ENCODE data around the gene ADAMTSL5. TPM values are rescaled to one million over a fixed set of nuclear protein-coding genes. Genes with fewer than 3 reads are reported as not detected.
A peak's percentile ranks its signal among the peaks of the same experiment; 100 is the strongest.

Gene ADAMTSL5
- total RNA-seq, 2 donors from 2014 or later = 2.0 to 6.0 TPM

GRCh38 chr19:1492474-1493006 is 20.3 kb downstream of the ADAMTSL5 start:
- no peak overlapping the region for H3K27ac Mint-ChIP-seq
- no peaks in the 10 kb centered on the region for H3K9me3 Mint-ChIP-seq
- no peak for DNase-seq (ENCODE audit: low spot score in 2 of 2)
- H3K36me3 Mint-ChIP-seq = no peaks in the 10 kb centered on the region
- ATAC-seq = no peak

GRCh38 chr19:1491849-1492170 is 21.0 kb downstream of the ADAMTSL5 start:
- no peak for DNase-seq (ENCODE audit: low spot score in 2 of 2)
- H3K36me3 Mint-ChIP-seq = no peaks in the 10 kb centered on the region
- H3K27ac Mint-ChIP-seq = no peak overlapping the region

GRCh38 chr19:1491114-1491848 is 21.5 kb downstream of the ADAMTSL5 start, which contains the start of gene REEP6:
TSS of gene REEP6 (plus strand) at chr19:1491181. CDS start at chr19:1491270, 89 bp downstream.
- Mint-ChIP-seq H3K36me3 (no peaks in the 10 kb centered on the region), H3K27ac (peak within 1 kb of the TSS; percentile 79 to 88), H3K9me3 (no peaks in the 10 kb centered on the region)
- ATAC-seq = no peak
- DNase-seq (ENCODE audit: low spot score in 2 of 2) = no peak

More at GRCh38 chr19:1491849-1492170, 21.0 kb downstream of the ADAMTSL5 start:
- no peaks in the 10 kb centered on the region for H3K9me3 Mint-ChIP-seq
- ATAC-seq = no peak

- DNase-seq (ENCODE audit: low spot score in 2 of 2) = peak; percentile 97
- no peaks in the 10 kb centered on the region for H3K36me3 Mint-ChIP-seq
- no peaks in the 10 kb centered on the region for H3K9me3 Mint-ChIP-seq
- H3K27ac Mint-ChIP-seq = peak within 1 kb of the TSS; percentile 79 to 88
- ATAC-seq = peak; percentile 89 to 94
Observed at GRCh38 chr19:1490311-1491113, 22.3 kb downstream of the ADAMTSL5 start, which contains the start of gene PCSK4. TSS of gene PCSK4 (minus strand) at chr19:1490350. CDS start at chr19:1490346, 4 bp downstream.

GRCh38 chr19:1489463-1490310 is 23.1 kb downstream of the ADAMTSL5 start:
- DNase-seq (ENCODE audit: low spot score in 2 of 2) (no peak), ATAC-seq (no peak)
- no peak overlapping the region for H3K27ac Mint-ChIP-seq
- no peaks in the 10 kb centered on the region for H3K9me3 Mint-ChIP-seq
- H3K36me3 Mint-ChIP-seq = no peaks in the 10 kb centered on the region

- H3K27ac Mint-ChIP-seq = no peak overlapping the region
- DNase-seq (ENCODE audit: low spot score in 2 of 2) (no peak), ATAC-seq (no peak)
- H3K9me3 Mint-ChIP-seq = no peaks in the 10 kb centered on the region
- H3K36me3 Mint-ChIP-seq = no peaks in the 10 kb centered on the region
Observed at GRCh38 chr19:1488282-1488601, 24.6 kb downstream of the ADAMTSL5 start.

- H3K27ac Mint-ChIP-seq = no peak overlapping the region
- H3K36me3 Mint-ChIP-seq = no peaks in the 10 kb centered on the region
- H3K9me3 Mint-ChIP-seq = no peaks in the 10 kb centered on the region
- DNase-seq (ENCODE audit: low spot score in 2 of 2) (no peak), ATAC-seq (no peak)
Observed at GRCh38 chr19:1487576-1488281, 25.1 kb downstream of the ADAMTSL5 start.

GRCh38 chr19:1486720-1487575 is 25.9 kb downstream of the ADAMTSL5 start:
- ATAC-seq = no peak
- no peaks in the 10 kb centered on the region for H3K36me3 Mint-ChIP-seq
- no peak for DNase-seq (ENCODE audit: low spot score in 2 of 2)
- no peak overlapping the region for H3K27ac Mint-ChIP-seq
- no peaks in the 10 kb centered on the region for H3K9me3 Mint-ChIP-seq

- no peak for DNase-seq (ENCODE audit: low spot score in 2 of 2)
- ATAC-seq = no peak
- Mint-ChIP-seq H3K9me3 (no peaks in the 10 kb centered on the region), H3K27ac (no peak overlapping the region), H3K36me3 (peaks cover 3% of the 10 kb centered on the region in 2 donors)
Observed at GRCh38 chr19:1483979-1484428, 28.8 kb downstream of the ADAMTSL5 start.

- Mint-ChIP-seq H3K36me3 (peaks cover 6% of the 10 kb centered on the region in 2 donors), H3K9me3 (no peaks in the 10 kb centered on the region), H3K27ac (no peak overlapping the region)
- DNase-seq (ENCODE audit: low spot score in 2 of 2) (no peak), ATAC-seq (no peak)
Observed at GRCh38 chr19:1483131-1483978, 29.5 kb downstream of the ADAMTSL5 start.

- Mint-ChIP-seq H3K9me3 (no peaks in the 10 kb centered on the region), H3K27ac (no peak overlapping the region), H3K36me3 (peaks cover 6% of the 10 kb centered on the region in 2 donors)
- ATAC-seq (no peak), DNase-seq (ENCODE audit: low spot score in 2 of 2) (no peak)
Observed at GRCh38 chr19:1482361-1483130, 30.3 kb downstream of the ADAMTSL5 start.

- Mint-ChIP-seq H3K36me3 (peaks cover 6% of the 10 kb centered on the region in 2 donors), H3K27ac (no peak overlapping the region), H3K9me3 (no peaks in the 10 kb centered on the region)
- DNase-seq (ENCODE audit: low spot score in 2 of 2) (no peak), ATAC-seq (no peak)
Observed at GRCh38 chr19:1481893-1482360, 30.9 kb downstream of the ADAMTSL5 start.

GRCh38 chr19:1481224-1481892 is 31.5 kb downstream of the ADAMTSL5 start:
- no peaks in the 10 kb centered on the region for H3K9me3 Mint-ChIP-seq
- DNase-seq (ENCODE audit: low spot score in 2 of 2) (no peak), ATAC-seq (no peak)
- no peak overlapping the region for H3K27ac Mint-ChIP-seq
- H3K36me3 Mint-ChIP-seq = peaks cover 6% of the 10 kb centered on the region in 2 donors

Data from activated naive CD4-positive, alpha-beta T cell treated with anti-CD3 and anti-CD28 coated beads, Interleukin-2, amount 50 U/mL, for 72 hours (primary cell).